Mesendoderm (in vitro differentiated cells): ENCODE measurements around the gene PRG3.
"Not testable (repeated sequence)": the region's sequence is repeated elsewhere in the genome, so short reads cannot be mapped to it uniquely, and the experiment has no call there.

Experiments used
- DNase-seq: peaks from one replicate; pipeline ENCODE4 v3.0.0; 2013
- H2AK5ac ChIP-seq: 2 replicates; pipeline ENCODE4 v1.6.1; 2013; ENCODE audit warnings: low read length, inconsistent platforms
- H2BK120ac ChIP-seq: 2 replicates; pipeline ENCODE4 v1.6.1; 2013; ENCODE audit warnings: low read depth, mild to moderate bottlenecking, low read length, moderate library complexity, mixed read lengths
- H2BK15ac ChIP-seq: replicated peaks from 2 replicates; pipeline ENCODE4 v1.6.1; 2013; ENCODE audit warnings: low read depth, mild to moderate bottlenecking, moderate library complexity
- H2BK5ac ChIP-seq: 2 replicates; pipeline ENCODE4 v1.6.1; 2013; ENCODE audit warnings: low read length, inconsistent platforms
- H3K18ac ChIP-seq: 2 replicates; pipeline ENCODE4 v1.6.1; 2013; ENCODE audit warnings: mild to moderate bottlenecking, low read length, mixed read lengths
- H3K23ac ChIP-seq: one replicate; pipeline ENCODE4 v1.6.1; 2013; ENCODE audit warnings: low read length
- H3K27ac ChIP-seq: 2 replicates; pipeline ENCODE4 v1.5.1; 2013; ENCODE audit warnings: low read depth, mild to moderate bottlenecking, inconsistent platforms, low read length, moderate library complexity
- H3K27me3 ChIP-seq: 2 replicates; pipeline ENCODE4 v1.6.1; 2013; ENCODE audit warnings: low read length, control low read depth, mild to moderate bottlenecking, inconsistent platforms; ENCODE audit not compliant: insufficient read depth, poor library complexity
- H3K36me3 ChIP-seq: 2 replicates; pipeline ENCODE4 v1.6.1; 2013; ENCODE audit warnings: low read length, inconsistent platforms; ENCODE audit not compliant: control insufficient read depth, insufficient read depth
- H3K4ac ChIP-seq: one replicate; pipeline ENCODE4 v1.6.1; 2013; ENCODE audit warnings: low read depth, mild to moderate bottlenecking, low read length, moderate library complexity
- H3K4me1 ChIP-seq: 2 replicates; pipeline ENCODE4 v1.6.1; 2013; ENCODE audit warnings: low read depth, low read length, inconsistent platforms; ENCODE audit not compliant: control insufficient read depth
- H3K4me2 ChIP-seq: 2 replicates; pipeline ENCODE4 v1.6.1; 2013; ENCODE audit warnings: low read length
- H3K4me3 ChIP-seq: 2 replicates; pipeline ENCODE4 v1.5.1; 2013; ENCODE audit warnings: mild to moderate bottlenecking, low read length
- H3K56ac ChIP-seq: one replicate; pipeline ENCODE4 v1.6.1; 2013; ENCODE audit warnings: low read length
- H3K79me1 ChIP-seq: 2 replicates; pipeline ENCODE4 v1.6.1; 2013; ENCODE audit warnings: low read length, inconsistent platforms
- H3K79me2 ChIP-seq: 2 replicates; pipeline ENCODE4 v1.6.1; 2013; ENCODE audit warnings: mild to moderate bottlenecking, low read length; ENCODE audit not compliant: control insufficient read depth, insufficient read depth
- H3K9ac ChIP-seq: 2 replicates; pipeline ENCODE4 v1.6.1; 2013; ENCODE audit warnings: low read length, inconsistent platforms
- H4K5ac ChIP-seq: one replicate; pipeline ENCODE4 v1.6.1; 2013; ENCODE audit warnings: low read length
- H4K8ac ChIP-seq: one replicate; pipeline ENCODE4 v1.6.1; 2013; ENCODE audit warnings: low read depth, mild to moderate bottlenecking, control low read depth, low read length, moderate library complexity
- WGBS: extraction: QIAGEN DNeasy Blood & Tissue Kit; methylation state at CpG from one replicate; pipeline ENCODE4 v1.1.7; 2013; ENCODE audit warnings: low lambda C conversion rate, missing lambda C conversion rate; ENCODE audit not compliant: insufficient coverage; ENCODE audit errors: extremely low coverage; 5-methylcytosine and 5-hydroxymethylcytosine counted together

The PRG3 gene

GRCh38 chr11:57336856-57337255, 44.1 kb downstream of the PRG3 start:
- H3K79me1 ChIP-seq, result peaks cover 22% of the 10 kb centered on the region
- DNase-seq, H3K23ac ChIP-seq, H3K27ac ChIP-seq, H2BK15ac ChIP-seq, H3K27me3 ChIP-seq, H4K5ac ChIP-seq, H3K9ac ChIP-seq, H2BK120ac ChIP-seq, H2AK5ac ChIP-seq, H4K8ac ChIP-seq, H3K18ac ChIP-seq, H3K4me1 ChIP-seq, H3K56ac ChIP-seq, H2BK5ac ChIP-seq, H3K4me3 ChIP-seq, H3K4me2 ChIP-seq, H3K4ac ChIP-seq: not testable (repeated sequence)
- H3K36me3 ChIP-seq, result peaks cover 12% of the 10 kb centered on the region
- peaks cover 29% of the 10 kb centered on the region for H3K79me2 ChIP-seq
- WGBS, result no CpG with 5 or more reads among the region's 6 CpGs

GRCh38 chr11:57336111-57336666, 44.8 kb downstream of the PRG3 start:
- Histone ChIP-seq H2AK5ac (no peak overlapping the region), H3K4ac (peak overlapping the region; percentile 40), H3K27me3 (no peaks in the 10 kb centered on the region), H3K18ac (no peak overlapping the region), H4K8ac (no peak overlapping the region), H3K27ac (no peak overlapping the region), H2BK120ac (no peak overlapping the region), H2BK5ac (no peak overlapping the region), H3K4me1 (peaks cover 7% of the 10 kb centered on the region), H3K23ac (no peak overlapping the region), H3K79me2 (peaks cover 29% of the 10 kb centered on the region), H3K4me3 (no peak overlapping the region), H4K5ac (peak overlapping the region; percentile 99), H3K56ac (peak overlapping the region; percentile 85), H3K4me2 (peak overlapping the region; percentile 7), H3K9ac (peak overlapping the region; percentile 71), H3K36me3 (peaks cover 14% of the 10 kb centered on the region), H2BK15ac (no peak overlapping the region), H3K79me1 (peaks cover 26% of the 10 kb centered on the region)
- no CpG with 5 or more reads among the region's 12 CpGs for WGBS
- no peak for DNase-seq

GRCh38 chr11:57335343-57336110, 45.4 kb downstream of the PRG3 start, which contains the start of gene SSRP1:
Gene SSRP1 (minus strand): TSS chr11:57335892. CDS start chr11:57335121, 771 bp downstream.
- Histone ChIP-seq H2BK5ac (no peak within 1 kb of the TSS), H2AK5ac (no peak within 1 kb of the TSS), H3K23ac (peak within 1 kb of the TSS; percentile 51), H3K56ac (peak within 1 kb of the TSS; percentile 89), H2BK120ac (no peak within 1 kb of the TSS), H3K27ac (no peak within 1 kb of the TSS), H3K9ac (peak within 1 kb of the TSS; percentile 88), H3K4me1 (peaks cover 7% of the 10 kb centered on the region), H3K36me3 (peaks cover 16% of the 10 kb centered on the region), H3K4me2 (peak within 1 kb of the TSS; percentile 88), H3K79me1 (peaks cover 26% of the 10 kb centered on the region), H4K5ac (peak within 1 kb of the TSS; percentile 99), H3K18ac (peak within 1 kb of the TSS; percentile 91), H4K8ac (no peak within 1 kb of the TSS), H3K79me2 (peaks cover 29% of the 10 kb centered on the region), H2BK15ac (no peak within 1 kb of the TSS), H3K4me3 (peak within 1 kb of the TSS; percentile 79), H3K27me3 (no peaks in the 10 kb centered on the region), H3K4ac (peak within 1 kb of the TSS; percentile 97)
- WGBS, result no CpG with 5 or more reads among the region's 69 CpGs
- peak; percentile 95 for DNase-seq

- no peak overlapping the region for H3K27ac ChIP-seq
- H3K79me1 ChIP-seq, result peaks cover 28% of the 10 kb centered on the region
- peaks cover 19% of the 10 kb centered on the region for H3K36me3 ChIP-seq
- no peaks in the 10 kb centered on the region for H3K27me3 ChIP-seq
- H3K4me3 ChIP-seq, result peak overlapping the region; percentile 79
- no peak overlapping the region for H2BK15ac ChIP-seq
- H3K4ac ChIP-seq, result peak overlapping the region; percentile 97
- H2BK5ac ChIP-seq, result no peak overlapping the region
- no CpG with 5 or more reads among the region's 7 CpGs for WGBS
- peak overlapping the region; percentile 88 for H3K9ac ChIP-seq
- H3K4me2 ChIP-seq, result peak overlapping the region; percentile 88
- H3K4me1 ChIP-seq, result peaks cover 7% of the 10 kb centered on the region
- peak overlapping the region; percentile 89 for H3K56ac ChIP-seq
- H4K8ac ChIP-seq, result no peak overlapping the region
- peak overlapping the region; percentile 91 for H3K18ac ChIP-seq
- no peak overlapping the region for H2AK5ac ChIP-seq
- peak overlapping the region; percentile 51 for H3K23ac ChIP-seq
- no peak overlapping the region for H2BK120ac ChIP-seq
- no peak overlapping the region for H4K5ac ChIP-seq
- peaks cover 29% of the 10 kb centered on the region for H3K79me2 ChIP-seq
- DNase-seq, result no peak
Observed at GRCh38 chr11:57335023-57335342, 46.0 kb downstream of the PRG3 start.

GRCh38 chr11:57332694-57333440, 48.1 kb downstream of the PRG3 start:
- Histone ChIP-seq H4K8ac (no peak overlapping the region), H3K27me3 (no peaks in the 10 kb centered on the region), H3K36me3 (peaks cover 25% of the 10 kb centered on the region), H3K4me3 (no peak overlapping the region), H3K79me1 (peaks cover 28% of the 10 kb centered on the region), H3K4ac (no peak overlapping the region), H3K56ac (no peak overlapping the region), H3K4me2 (no peak overlapping the region), H3K4me1 (peaks cover 7% of the 10 kb centered on the region), H2BK120ac (no peak overlapping the region), H3K9ac (no peak overlapping the region), H3K23ac (no peak overlapping the region), H3K79me2 (peaks cover 29% of the 10 kb centered on the region), H3K27ac (no peak overlapping the region), H2AK5ac (no peak overlapping the region), H3K18ac (no peak overlapping the region), H4K5ac (no peak overlapping the region), H2BK15ac (no peak overlapping the region), H2BK5ac (no peak overlapping the region)
- DNase-seq, result no peak
- no CpG with 5 or more reads among the region's 11 CpGs for WGBS
